ENCODE results near the gene UNC79. TPM values are rescaled to one million over a fixed set of nuclear protein-coding genes. Genes with fewer than 3 reads are reported as not detected.
A peak's percentile ranks its signal among the peaks of the same experiment; 100 is the strongest.

UNC79 gene
- total RNA-seq, 1 donor from 2014 or later = 0.09 TPM

- no peak for ATAC-seq
- intact Hi-C loops (cut with DNase I) = no loop called here
- H3K27me3 ChIP-seq = no peaks in the 10 kb centered on the region
- no peaks in the 10 kb centered on the region for H3K4me1 ChIP-seq
- H3K4me3 ChIP-seq = no peak overlapping the region
- H3K36me3 ChIP-seq = no peaks in the 10 kb centered on the region
- no peak overlapping the region for H3K27ac ChIP-seq
- no peak for DNase-seq
- no peak for TF ChIP-seq CTCF (IDR thresholded peaks at IDR 0.05)
- no peaks in the 10 kb centered on the region for H3K9me3 ChIP-seq
These were observed 274.9 kb downstream of the UNC79 start for GRCh38 chr14:93705513-93706156.

- DNase-seq (no peak), ATAC-seq (peak; percentile 33)
- no peaks in the 10 kb centered on the region for H3K36me3 ChIP-seq
- TF ChIP-seq CTCF (IDR thresholded peaks at IDR 0.05) = no peak
- no peak overlapping the region for H3K27ac ChIP-seq
- H3K27me3 ChIP-seq = no peaks in the 10 kb centered on the region
- H3K9me3 ChIP-seq = no peaks in the 10 kb centered on the region
- intact Hi-C loops (cut with DNase I) = no loop called here
- H3K4me1 ChIP-seq = no peaks in the 10 kb centered on the region
- H3K4me3 ChIP-seq = no peak overlapping the region
These were observed 275.7 kb downstream of the UNC79 start for GRCh38 chr14:93706360-93706955.

- Histone ChIP-seq H3K9me3 (no peaks in the 10 kb centered on the region), H3K4me3 (no peak overlapping the region), H3K36me3 (no peaks in the 10 kb centered on the region), H3K27me3 (no peaks in the 10 kb centered on the region), H3K27ac (no peak overlapping the region), H3K4me1 (no peaks in the 10 kb centered on the region)
- intact Hi-C loops (cut with DNase I) = no loop called here
- ATAC-seq (no peak), DNase-seq (no peak)
- no peak for TF ChIP-seq CTCF (IDR thresholded peaks at IDR 0.05)
These were observed 276.7 kb downstream of the UNC79 start for GRCh38 chr14:93707475-93707874.

- no peak for TF ChIP-seq CTCF (IDR thresholded peaks at IDR 0.05)
- H3K36me3 ChIP-seq = no peaks in the 10 kb centered on the region
- no peak for DNase-seq
- H3K4me1 ChIP-seq = no peaks in the 10 kb centered on the region
- H3K4me3 ChIP-seq = no peak overlapping the region
- no peak for ATAC-seq
- H3K27ac ChIP-seq = no peak overlapping the region
- no peaks in the 10 kb centered on the region for H3K27me3 ChIP-seq
- intact Hi-C loops (cut with DNase I) = no loop called here
- H3K9me3 ChIP-seq = no peaks in the 10 kb centered on the region
These were observed 277.6 kb downstream of the UNC79 start for GRCh38 chr14:93708311-93708734.

DNA sequence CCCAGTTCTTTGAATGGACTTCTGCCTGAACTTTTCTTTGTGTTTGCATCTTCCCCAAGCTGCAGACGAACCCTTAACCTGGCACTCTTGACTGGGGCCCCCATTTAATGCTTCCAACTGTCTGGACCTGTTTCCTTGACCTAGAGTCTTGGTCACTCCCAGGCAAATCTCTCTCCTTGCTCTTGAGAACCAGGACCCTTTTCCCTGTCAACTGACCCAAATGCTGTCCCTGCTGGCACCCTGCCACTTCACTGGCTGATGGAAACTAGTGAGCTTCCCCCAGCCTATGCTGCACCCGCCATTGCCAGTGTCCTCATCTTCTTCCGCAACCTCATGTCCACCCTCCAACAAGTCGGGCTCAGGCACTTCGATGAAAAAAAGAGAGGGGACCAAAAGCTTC lies 278.1 kb downstream of the UNC79 start:
- Histone ChIP-seq H3K36me3 (no peaks in the 10 kb centered on the region), H3K9me3 (no peaks in the 10 kb centered on the region), H3K4me3 (no peak overlapping the region), H3K27me3 (no peaks in the 10 kb centered on the region), H3K27ac (no peak overlapping the region), H3K4me1 (no peaks in the 10 kb centered on the region)
- TF ChIP-seq CTCF (IDR thresholded peaks at IDR 0.05) = no peak
- no peak for ATAC-seq
- intact Hi-C loops (cut with DNase I) = no loop called here
- no peak for DNase-seq
